Gastroesophageal sphincter (tissue), 4 donors: ENCODE data around the gene SLC4A11. TPM values are rescaled to one million over a fixed set of nuclear protein-coding genes. Genes with fewer than 3 reads are reported as not detected.

ENCODE experiments used
- ATAC-seq: fragments of 150-250 bp; one replicate; pipeline ENCODE4 v1.9.1; 2016; ENCODE audit warnings: mild to moderate bottlenecking, moderate library complexity
- H3K27ac ChIP-seq, 4 donors: fragments of 200-600 bp; sonication (generic) in 3 of 4; 1 replicate in 3 of 4; 2 replicates in 1 of 4; pipeline ENCODE4 v1.5.1; 2016 to 2019
- H3K27me3 ChIP-seq: fragments of 200-600 bp; sonication (generic); one replicate; pipeline ENCODE4 v1.5.1; 2019
- H3K36me3 ChIP-seq, 2 donors: fragments of 200-600 bp; sonication (generic); one replicate each; pipeline ENCODE4 v1.5.1; 2019; ENCODE audit warnings: control low read depth in 1 of 2
- H3K4me1 ChIP-seq, 3 donors: fragments of 200-600 bp; sonication (generic); 1 replicate in 2 of 3; 2 replicates in 1 of 3; pipeline ENCODE4 v1.5.1; 2016 to 2019; ENCODE audit warnings: control low read depth in 2 of 3
- H3K4me3 ChIP-seq, 2 donors: fragments of 200-600 bp; sonication (generic); one replicate each; pipeline ENCODE4 v1.5.1; 2019; ENCODE audit warnings: mild to moderate bottlenecking in 1 of 2, moderate library complexity in 1 of 2
- H3K9me3 ChIP-seq, 3 donors: fragments of 200-600 bp; sonication (generic); one replicate each; pipeline ENCODE4 v1.5.1; 2017 to 2019; ENCODE audit warnings: control low read depth in 2 of 3
- EP300 ChIP-seq: sonication (generic); formaldehyde crosslinking; IDR thresholded peaks from one replicate; pipeline ENCODE4 v1.6.1; 2017; ENCODE audit warnings: antibody characterized with exemption, mild to moderate bottlenecking
- POLR2A ChIP-seq, 2 donors: fragments of 450-650 bp; IDR thresholded peaks; one replicate each; pipeline ENCODE4 v1.6.1; 2017; ENCODE audit warnings: antibody characterized with exemption in 2 of 2, mild to moderate bottlenecking in 2 of 2, moderate library complexity in 1 of 2
- POLR2AphosphoS5 ChIP-seq: sonication (generic); formaldehyde crosslinking; IDR thresholded peaks from one replicate; pipeline ENCODE4 v1.6.1; 2017; ENCODE audit warnings: antibody characterized with exemption
- WGBS, 2 donors: methylation state at CpG; one replicate each; pipeline ENCODE4 v1.1.5; 2018; ENCODE audit warnings: low coverage in 1 of 2; 5-methylcytosine and 5-hydroxymethylcytosine counted together
- total RNA-seq, 4 donors: library from RNA; depleted of rRNA; stranded (reverse); fragments of >200 nt; gene quantifications; one replicate each; pipeline ENCODE4 v1.1.0, GENCODE V29; 2016
- TF ChIP-seq, protein P1 (sequence below), 4 experiments: fragments of 200-600 bp in 2 of 4; fragments of 450-650 bp in 2 of 4; sonication (generic) in 1 of 4; IDR thresholded peaks; one replicate each; pipeline ENCODE4 v1.5.1; 2017 to 2019; ENCODE audit warnings: antibody characterized with exemption in 4 of 4, mild to moderate bottlenecking in 2 of 4, moderate library complexity in 2 of 4

The SLC4A11 gene
- total RNA-seq, 4 donors from 2014 or later: 0.31 to 3.3 (median 0.62) TPM; not detected in 1

- TF ChIP-seq POLR2A (IDR thresholded peaks at IDR 0.05): no peak
- TF ChIP-seq POLR2AphosphoS5: no peak
- no peak overlapping the region for H3K27ac ChIP-seq
- H3K27me3 ChIP-seq: no peaks in the 10 kb centered on the region
- no peak overlapping the region for H3K4me3 ChIP-seq
- ATAC-seq: no peak
- H3K36me3 ChIP-seq: peaks cover 0 to 97% of the 10 kb centered on the region in 2 donors
- H3K9me3 ChIP-seq: no peaks in the 10 kb centered on the region
- no peaks in the 10 kb centered on the region for H3K4me1 ChIP-seq
- WGBS, 2 donors: 97 to 100% methylated on average over 2 to 3 of the region's 4 CpGs
Measured at GRCh38 chr20:3273371-3273770, 34.4 kb upstream of the SLC4A11 start.

- Histone ChIP-seq H3K4me1 (no peaks in the 10 kb centered on the region), H3K9me3 (no peaks in the 10 kb centered on the region), H3K27me3 (no peaks in the 10 kb centered on the region), H3K4me3 (no peak overlapping the region), H3K27ac (no peak overlapping the region), H3K36me3 (peaks cover 0 to 96% of the 10 kb centered on the region in 2 donors)
- ATAC-seq: no peak
- TF ChIP-seq, protein P1, sequence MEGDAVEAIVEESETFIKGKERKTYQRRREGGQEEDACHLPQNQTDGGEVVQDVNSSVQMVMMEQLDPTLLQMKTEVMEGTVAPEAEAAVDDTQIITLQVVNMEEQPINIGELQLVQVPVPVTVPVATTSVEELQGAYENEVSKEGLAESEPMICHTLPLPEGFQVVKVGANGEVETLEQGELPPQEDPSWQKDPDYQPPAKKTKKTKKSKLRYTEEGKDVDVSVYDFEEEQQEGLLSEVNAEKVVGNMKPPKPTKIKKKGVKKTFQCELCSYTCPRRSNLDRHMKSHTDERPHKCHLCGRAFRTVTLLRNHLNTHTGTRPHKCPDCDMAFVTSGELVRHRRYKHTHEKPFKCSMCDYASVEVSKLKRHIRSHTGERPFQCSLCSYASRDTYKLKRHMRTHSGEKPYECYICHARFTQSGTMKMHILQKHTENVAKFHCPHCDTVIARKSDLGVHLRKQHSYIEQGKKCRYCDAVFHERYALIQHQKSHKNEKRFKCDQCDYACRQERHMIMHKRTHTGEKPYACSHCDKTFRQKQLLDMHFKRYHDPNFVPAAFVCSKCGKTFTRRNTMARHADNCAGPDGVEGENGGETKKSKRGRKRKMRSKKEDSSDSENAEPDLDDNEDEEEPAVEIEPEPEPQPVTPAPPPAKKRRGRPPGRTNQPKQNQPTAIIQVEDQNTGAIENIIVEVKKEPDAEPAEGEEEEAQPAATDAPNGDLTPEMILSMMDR (IDR thresholded peaks at IDR 0.05): no peak
- TF ChIP-seq EP300 (no peak), POLR2AphosphoS5 (no peak), POLR2A (IDR thresholded peaks at IDR 0.05) (no peak)
- WGBS, 2 donors: 85% methylated on average over 3 of the region's 4 CpGs; no CpG with 5 or more reads in 1 of the 2 donors
Measured at GRCh38 chr20:3270051-3270450, 31.1 kb upstream of the SLC4A11 start.

GRCh38 chr20:3262566-3262965 is 23.6 kb upstream of the SLC4A11 start:
- H3K27me3 ChIP-seq: no peaks in the 10 kb centered on the region
- ATAC-seq: no peak
- H3K4me3 ChIP-seq: no peak overlapping the region
- no peaks in the 10 kb centered on the region for H3K4me1 ChIP-seq
- H3K9me3 ChIP-seq: no peaks in the 10 kb centered on the region
- peaks cover 0 to 98% of the 10 kb centered on the region in 2 donors for H3K36me3 ChIP-seq
- no peak overlapping the region for H3K27ac ChIP-seq
- no peak for TF ChIP-seq POLR2AphosphoS5
- TF ChIP-seq EP300: no peak

- Histone ChIP-seq H3K4me3 (no peak overlapping the region), H3K4me1 (no peaks in the 10 kb centered on the region), H3K27me3 (no peaks in the 10 kb centered on the region), H3K36me3 (peaks cover 0 to 99% of the 10 kb centered on the region in 2 donors), H3K9me3 (no peaks in the 10 kb centered on the region), H3K27ac (no peak overlapping the region)
- no peak for ATAC-seq
- TF ChIP-seq, protein P1 (IDR thresholded peaks at IDR 0.05): no peak
- TF ChIP-seq POLR2AphosphoS5 (no peak), POLR2A (IDR thresholded peaks at IDR 0.05) (no peak), EP300 (no peak)
- 84 to 90% methylated on average over 2 to 4 of the region's 5 CpGs for WGBS, 2 donors
Measured at GRCh38 chr20:3258429-3258828, 19.4 kb upstream of the SLC4A11 start.

GRCh38 chr20:3255728-3256127 is 16.7 kb upstream of the SLC4A11 start:
- no peak for TF ChIP-seq POLR2A (IDR thresholded peaks at IDR 0.05)
- TF ChIP-seq, protein P1 (IDR thresholded peaks at IDR 0.05): no peak
- Histone ChIP-seq H3K27ac (no peak overlapping the region), H3K36me3 (peaks cover 0 to 99% of the 10 kb centered on the region in 2 donors), H3K9me3 (no peaks in the 10 kb centered on the region), H3K4me1 (peaks cover 0 to 9% (median 0%) of the 10 kb centered on the region in 3 donors), H3K4me3 (no peak overlapping the region), H3K27me3 (no peaks in the 10 kb centered on the region)
- ATAC-seq: no peak
- no CpG with 5 or more reads among the region's 5 CpGs for WGBS, 2 donors

DNA sequence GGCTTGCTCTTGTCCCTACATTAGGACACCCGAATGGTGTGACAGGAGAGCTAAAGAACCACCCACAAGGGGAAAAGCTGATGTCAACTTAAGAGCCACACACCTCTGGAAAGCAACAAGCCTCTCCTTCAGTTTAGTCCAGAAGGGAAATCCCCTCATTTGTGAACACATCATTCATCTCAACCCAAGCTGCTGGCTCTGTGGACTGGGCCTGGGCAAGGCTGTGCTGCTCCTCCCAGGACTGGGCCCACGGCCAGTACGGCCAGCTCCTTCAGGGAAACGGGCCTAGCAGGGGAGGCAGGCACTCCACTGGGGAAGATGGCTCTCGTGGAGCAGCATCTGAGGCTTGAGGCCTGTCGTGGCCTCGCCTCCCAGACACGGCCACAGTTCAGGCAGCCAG is 12.8 kb upstream of the SLC4A11 start:
- no peak overlapping the region for H3K4me3 ChIP-seq
- H3K27ac ChIP-seq: no peak overlapping the region
- peaks cover 0 to 21% (median 9%) of the 10 kb centered on the region in 3 donors for H3K4me1 ChIP-seq
- no peaks in the 10 kb centered on the region for H3K9me3 ChIP-seq
- peaks cover 0 to 69% of the 10 kb centered on the region in 2 donors for H3K36me3 ChIP-seq
- 20% methylated on average over 1 of the region's 8 CpGs; no CpG with 5 or more reads in 1 of the 2 donors for WGBS, 2 donors
- peaks cover 7% of the 10 kb centered on the region for H3K27me3 ChIP-seq
- peak; percentile 57 for ATAC-seq
- no peak for TF ChIP-seq POLR2A (IDR thresholded peaks at IDR 0.05)
- no peak for TF ChIP-seq POLR2AphosphoS5
- no peak for TF ChIP-seq EP300
- TF ChIP-seq, protein P1 (IDR thresholded peaks at IDR 0.05): no peak
